HG03442 (cell line): ENCODE measurements around the gene APIP.
A peak's percentile ranks its signal among the peaks of the same experiment; 100 is the strongest.

ENCODE experiments used
- ATAC-seq: cut with Tn5 transposase; IDR thresholded peaks from one replicate; pipeline ENCODE4 v1.9.1; 2021; ENCODE audit warnings: mild to moderate bottlenecking, moderate library complexity; ENCODE audit not compliant: unreplicated experiment

The APIP gene

GRCh38 chr11:34916015-34916842 lies at the start of gene APIP, which contains the start of gene PDHX:
TSS of gene APIP (minus strand) at chr11:34916379. CDS start at chr11:34916284, 95 bp downstream.
TSS of gene PDHX (plus strand) at chr11:34916618. CDS start at chr11:34916656, 38 bp downstream.
- peak; percentile 92 for ATAC-seq

GRCh38 chr11:34964610-34965331 lies 48.6 kb upstream of the APIP start:
- ATAC-seq, result no peak

- ATAC-seq, result no peak
Measured at GRCh38 chr11:34963351-34963750, 47.2 kb upstream of the APIP start.

- no peak for ATAC-seq
Measured at GRCh38 chr11:34962034-34962433, 45.9 kb upstream of the APIP start.

- ATAC-seq, result no peak
Measured at GRCh38 chr11:34960277-34960676, 44.1 kb upstream of the APIP start.

- no peak for ATAC-seq
Measured at GRCh38 chr11:34959770-34960169, 43.6 kb upstream of the APIP start.

- no peak for ATAC-seq
Measured at GRCh38 chr11:34957606-34958005, 41.4 kb upstream of the APIP start.

GRCh38 chr11:34957206-34957605 lies 41.0 kb upstream of the APIP start:
- ATAC-seq, result no peak

GRCh38 chr11:34953955-34954354 lies 37.8 kb upstream of the APIP start:
- no peak for ATAC-seq

- no peak for ATAC-seq
Measured at GRCh38 chr11:34948696-34949095, 32.5 kb upstream of the APIP start.

GRCh38 chr11:34944692-34945091 lies 28.5 kb upstream of the APIP start:
- ATAC-seq, result no peak

GRCh38 chr11:34941688-34942087 lies 25.5 kb upstream of the APIP start:
- ATAC-seq, result no peak

GRCh38 chr11:34940026-34940677 lies 24.0 kb upstream of the APIP start:
- ATAC-seq, result no peak

- ATAC-seq, result no peak
Measured at GRCh38 chr11:34938611-34939010, 22.4 kb upstream of the APIP start.

GRCh38 chr11:34936945-34937629 lies 20.9 kb upstream of the APIP start:
- ATAC-seq, result no peak

- ATAC-seq, result no peak
Measured at GRCh38 chr11:34929794-34930763, 13.9 kb upstream of the APIP start.

GRCh38 chr11:34928960-34929680 lies 12.9 kb upstream of the APIP start:
- no peak for ATAC-seq

GRCh38 chr11:34928268-34928959 lies 12.2 kb upstream of the APIP start:
- no peak for ATAC-seq

GRCh38 chr11:34926831-34927132 lies 10.6 kb upstream of the APIP start:
- no peak for ATAC-seq
